IPS-20b (cell line): ENCODE results near the gene FAM184A.

ENCODE experiments used
- H3K27ac ChIP-seq: one replicate; pipeline ENCODE4 v1.5.1; 2013; ENCODE audit warnings: low read length
- H3K27me3 ChIP-seq: 2 replicates; pipeline ENCODE4 v1.6.1; 2013; ENCODE audit warnings: mild to moderate bottlenecking, low read length, inconsistent platforms; ENCODE audit not compliant: insufficient read depth
- H3K36me3 ChIP-seq: 2 replicates; pipeline ENCODE4 v1.6.1; 2013; ENCODE audit warnings: low read depth, mild to moderate bottlenecking, inconsistent platforms, low read length, moderate library complexity; ENCODE audit not compliant: insufficient read depth
- H3K4me1 ChIP-seq: 2 replicates; pipeline ENCODE4 v1.6.1; 2013; ENCODE audit warnings: mild to moderate bottlenecking, control low read depth, inconsistent platforms, low read length, moderate library complexity; ENCODE audit not compliant: insufficient read depth
- H3K4me3 ChIP-seq: 2 replicates; pipeline ENCODE4 v1.5.1; 2013; ENCODE audit warnings: mild to moderate bottlenecking, low read length, inconsistent platforms
- H3K9ac ChIP-seq: 2 replicates; pipeline ENCODE4 v1.6.1; 2013; ENCODE audit warnings: low read depth, mild to moderate bottlenecking, inconsistent platforms, low read length, moderate library complexity
- H3K9me3 ChIP-seq: 2 replicates; pipeline ENCODE4 v1.6.1; 2013; ENCODE audit warnings: mild to moderate bottlenecking, low read depth, low read length, inconsistent platforms; ENCODE audit not compliant: insufficient read depth

The FAM184A gene

DNA sequence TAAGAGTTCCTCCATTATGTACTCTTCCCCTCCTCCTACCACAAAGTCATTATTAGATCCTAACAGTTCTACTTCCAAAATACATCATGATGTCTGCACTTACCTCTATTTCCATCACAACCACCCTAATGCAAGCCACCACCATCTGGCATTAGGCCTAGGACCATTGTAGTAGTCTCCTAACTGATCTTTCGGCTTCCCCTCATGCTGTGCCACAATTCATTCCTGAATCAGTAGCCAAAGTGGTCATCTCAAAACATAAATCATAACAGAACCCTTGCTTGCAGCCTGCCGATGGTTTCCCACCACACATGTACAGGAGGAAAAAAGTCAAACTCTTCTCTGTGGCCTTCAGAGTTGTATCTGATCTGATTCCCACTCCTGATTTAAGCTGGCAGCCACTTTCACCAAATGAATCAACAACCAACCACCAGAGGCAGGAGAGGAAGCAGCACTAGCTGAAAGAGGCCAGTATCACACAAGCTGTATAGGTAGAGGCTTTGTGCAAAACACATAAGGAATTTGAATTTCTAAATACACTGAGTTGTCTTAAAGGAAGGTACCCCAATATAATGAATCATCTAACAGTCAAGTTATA lies 26.1 kb downstream of the FAM184A start:
- no peaks in the 10 kb centered on the region for H3K36me3 ChIP-seq
- H3K4me1 ChIP-seq: peaks cover 14% of the 10 kb centered on the region; the same call in 1 of the 2 replicates
- no peak overlapping the region for H3K9ac ChIP-seq
- H3K27ac ChIP-seq: no peak overlapping the region
- H3K4me3 ChIP-seq: no peak overlapping the region
- H3K9me3 ChIP-seq: no peaks in the 10 kb centered on the region
- no peaks in the 10 kb centered on the region for H3K27me3 ChIP-seq

DNA sequence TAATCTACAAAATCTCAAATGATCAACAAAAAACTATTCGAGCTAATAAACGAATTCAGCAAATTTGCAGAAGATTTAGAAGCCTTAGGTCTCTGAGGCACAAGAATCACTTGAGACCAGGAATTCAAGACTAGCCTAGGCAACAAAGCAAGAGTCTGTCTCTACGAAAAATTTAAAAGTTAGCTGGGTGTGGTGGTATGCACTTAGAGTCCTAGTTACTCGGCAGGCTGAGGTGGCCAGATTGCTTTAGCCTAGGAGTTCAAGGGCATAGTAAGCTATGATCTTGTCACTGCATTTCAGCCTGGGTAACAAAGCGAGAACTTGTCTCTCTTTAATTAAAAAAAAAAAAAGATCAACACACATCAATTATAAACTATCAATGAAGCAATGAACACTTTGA lies 34.2 kb downstream of the FAM184A start:
- Histone ChIP-seq H3K9ac (no peak overlapping the region), H3K9me3 (no peaks in the 10 kb centered on the region), H3K27me3 (no peaks in the 10 kb centered on the region), H3K4me1 (peaks cover 9% of the 10 kb centered on the region; the same call in 1 of the 2 replicates), H3K27ac (no peak overlapping the region), H3K4me3 (no peak overlapping the region), H3K36me3 (no peaks in the 10 kb centered on the region)

DNA sequence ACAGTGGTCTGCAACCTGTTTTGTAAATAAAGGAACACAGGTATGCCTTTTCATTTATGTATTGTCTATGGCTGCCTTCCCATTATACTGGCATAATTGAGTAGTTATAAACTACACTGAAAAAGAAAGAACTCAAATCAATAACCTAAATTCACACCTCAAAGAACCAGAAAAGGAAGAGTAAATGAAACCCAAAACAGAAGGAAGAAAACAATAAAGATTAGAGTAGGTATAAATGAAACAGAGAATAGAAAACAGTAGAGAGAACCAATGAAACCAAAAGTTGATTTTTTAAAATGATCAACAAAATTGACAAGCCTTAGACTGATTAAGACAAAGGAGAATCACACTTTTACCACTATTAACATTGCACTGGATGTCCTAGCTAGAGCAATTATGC lies 34.7 kb downstream of the FAM184A start:
- Histone ChIP-seq H3K9ac (no peak overlapping the region), H3K4me1 (peaks cover 9% of the 10 kb centered on the region; the same call in 1 of the 2 replicates), H3K27me3 (no peaks in the 10 kb centered on the region), H3K36me3 (no peaks in the 10 kb centered on the region), H3K9me3 (no peaks in the 10 kb centered on the region), H3K27ac (no peak overlapping the region), H3K4me3 (no peak overlapping the region)

DNA sequence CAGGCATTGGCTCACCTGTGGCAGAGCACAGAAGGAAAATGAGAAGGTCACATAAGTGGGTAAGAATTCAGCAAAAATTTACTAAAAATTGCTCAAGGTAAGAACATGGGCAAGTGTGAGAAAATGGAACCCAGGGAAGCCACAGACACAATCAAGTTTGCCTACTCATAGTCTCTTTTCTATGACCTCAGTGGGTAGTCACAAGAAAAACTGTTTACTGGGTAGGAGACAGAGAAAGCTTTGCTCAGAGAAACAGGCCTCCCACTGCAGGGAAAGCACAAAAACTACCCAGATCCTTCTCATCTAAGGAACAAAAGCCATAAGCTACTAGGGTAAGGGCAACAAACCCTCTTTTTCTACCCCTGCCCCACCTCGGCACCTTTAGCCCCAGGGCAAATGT lies 35.2 kb downstream of the FAM184A start:
- Histone ChIP-seq H3K4me1 (peaks cover 13% of the 10 kb centered on the region; the same call in 1 of the 2 replicates), H3K9me3 (no peaks in the 10 kb centered on the region), H3K4me3 (no peak overlapping the region), H3K9ac (no peak overlapping the region), H3K36me3 (no peaks in the 10 kb centered on the region), H3K27ac (no peak overlapping the region), H3K27me3 (no peaks in the 10 kb centered on the region)

DNA sequence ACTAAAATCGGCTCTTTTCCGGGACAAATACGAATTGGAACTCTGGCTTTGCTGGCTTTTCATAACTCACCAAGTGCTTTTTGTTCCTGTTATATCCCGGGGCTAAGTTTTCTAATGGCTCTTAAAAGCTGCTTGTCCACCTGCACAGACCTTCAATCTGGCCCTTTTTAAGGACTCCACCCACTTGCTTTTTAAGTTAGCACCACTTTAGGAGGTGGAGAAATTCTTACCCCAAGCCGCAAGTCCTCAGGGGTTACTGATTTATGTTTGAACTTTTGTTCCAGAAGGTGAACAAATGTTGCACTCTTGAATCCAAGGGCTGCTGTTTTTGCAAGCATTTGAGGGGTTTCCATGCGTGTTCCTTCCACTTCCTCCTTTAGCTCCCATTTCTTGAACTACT lies 37.8 kb downstream of the FAM184A start:
- no peak overlapping the region for H3K9ac ChIP-seq
- H3K27ac ChIP-seq: no peak overlapping the region
- peaks cover 29% of the 10 kb centered on the region for H3K4me1 ChIP-seq
- H3K9me3 ChIP-seq: no peaks in the 10 kb centered on the region
- no peak overlapping the region for H3K4me3 ChIP-seq
- no peaks in the 10 kb centered on the region for H3K36me3 ChIP-seq
- no peaks in the 10 kb centered on the region for H3K27me3 ChIP-seq

DNA sequence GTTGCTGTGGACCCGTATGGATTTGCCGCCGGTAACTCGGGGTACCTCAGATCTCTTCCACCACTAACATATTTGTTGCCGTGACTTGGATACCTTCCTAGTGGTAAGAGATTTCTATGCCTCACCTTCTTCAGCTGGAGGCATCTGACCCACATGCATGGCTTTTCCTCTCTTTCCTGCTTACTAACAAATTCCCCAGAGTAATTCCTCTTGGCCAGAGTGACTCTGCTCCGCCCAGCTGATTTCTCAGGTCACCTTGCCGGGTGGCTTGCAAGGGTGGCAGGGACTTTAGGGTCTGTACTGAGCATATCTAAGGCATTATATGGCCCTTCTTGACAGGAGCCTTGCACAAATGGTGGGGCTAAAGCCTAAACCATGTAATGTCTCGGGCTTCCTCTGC lies 38.2 kb downstream of the FAM184A start:
- no peaks in the 10 kb centered on the region for H3K9me3 ChIP-seq
- H3K27me3 ChIP-seq: no peaks in the 10 kb centered on the region
- no peak overlapping the region for H3K9ac ChIP-seq
- H3K4me3 ChIP-seq: no peak overlapping the region
- H3K4me1 ChIP-seq: peaks cover 31% of the 10 kb centered on the region
- no peak overlapping the region for H3K27ac ChIP-seq
- H3K36me3 ChIP-seq: no peaks in the 10 kb centered on the region

DNA sequence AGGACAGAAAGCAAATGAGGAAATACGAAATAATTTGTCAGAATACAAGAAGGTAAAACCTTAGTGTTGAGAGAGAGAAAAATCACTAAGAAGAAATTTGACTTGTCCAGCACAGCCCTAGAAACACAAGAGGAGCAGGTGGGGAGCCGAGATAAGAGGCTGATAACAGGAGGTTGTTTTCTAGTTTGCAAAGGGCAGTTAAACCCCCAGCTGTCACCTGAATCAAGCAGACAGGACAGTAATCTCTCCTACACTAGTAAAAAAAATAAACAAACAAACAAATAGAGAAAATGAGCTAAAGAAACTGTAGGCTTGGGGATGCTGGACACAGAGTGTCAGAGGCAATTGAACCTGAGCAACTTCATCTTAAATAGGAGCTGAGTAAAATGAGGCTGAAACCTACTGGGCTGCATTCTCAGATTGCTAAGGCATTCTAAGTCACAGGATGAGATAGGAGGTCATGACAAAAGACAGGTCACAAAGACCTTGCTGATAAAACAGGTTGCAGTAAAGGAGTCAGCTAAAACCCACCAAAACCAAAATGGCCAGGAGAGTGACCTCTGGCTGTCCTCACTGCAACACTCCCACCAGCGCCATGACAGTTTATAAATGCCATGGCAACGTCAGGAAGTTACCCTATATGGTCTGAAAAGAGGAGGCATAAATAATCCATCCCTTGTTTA lies 40.4 kb downstream of the FAM184A start:
- Histone ChIP-seq H3K27ac (peak overlapping the region; percentile 72), H3K36me3 (no peaks in the 10 kb centered on the region), H3K27me3 (no peaks in the 10 kb centered on the region), H3K4me1 (peaks cover 32% of the 10 kb centered on the region), H3K4me3 (peak overlapping the region; percentile 23; the same call in 1 of the 2 replicates), H3K9me3 (no peaks in the 10 kb centered on the region), H3K9ac (peak overlapping the region; percentile 72; the same call in 1 of the 2 replicates)

DNA sequence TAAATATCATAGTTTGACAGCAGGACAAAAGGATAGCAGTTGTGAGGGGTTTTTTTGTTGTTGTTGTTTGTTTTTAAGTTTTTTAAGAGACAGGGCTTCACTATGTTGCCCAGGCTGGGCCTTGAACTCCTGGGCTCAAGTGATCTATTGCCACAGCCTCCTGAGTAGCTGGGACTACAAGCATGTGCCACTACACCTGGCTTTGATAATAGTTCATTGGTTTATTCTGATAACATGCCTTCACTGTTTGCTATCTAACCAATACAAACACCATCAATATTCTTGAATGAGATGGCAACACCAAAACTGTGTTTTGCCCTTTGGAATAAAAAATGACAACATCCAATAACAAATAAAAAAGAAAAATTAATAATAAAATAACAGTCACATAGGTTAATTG lies 41.2 kb downstream of the FAM184A start:
- Histone ChIP-seq H3K4me3 (no peak overlapping the region), H3K27me3 (no peaks in the 10 kb centered on the region), H3K9me3 (no peaks in the 10 kb centered on the region), H3K9ac (no peak overlapping the region), H3K36me3 (no peaks in the 10 kb centered on the region), H3K27ac (no peak overlapping the region), H3K4me1 (peaks cover 32% of the 10 kb centered on the region)

DNA sequence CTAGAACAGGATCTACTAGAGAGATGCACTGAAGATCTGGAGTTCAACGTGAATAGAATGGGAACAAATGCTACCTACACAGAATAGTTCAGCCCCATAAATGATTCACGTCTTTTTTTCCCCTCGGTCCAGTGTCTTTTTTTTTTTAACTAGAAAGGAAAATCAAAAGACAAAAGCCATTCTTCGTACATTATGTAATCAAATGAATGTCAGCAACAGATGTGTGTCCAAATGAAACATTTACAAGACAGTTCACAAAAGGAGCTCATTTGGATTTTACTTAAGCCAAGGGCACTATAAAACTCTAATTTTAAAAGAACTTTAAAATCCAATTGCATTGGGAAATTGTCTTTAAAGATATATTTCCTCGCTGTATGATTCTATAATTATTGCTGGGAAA lies 42.4 kb downstream of the FAM184A start:
- Histone ChIP-seq H3K36me3 (no peaks in the 10 kb centered on the region), H3K9me3 (no peaks in the 10 kb centered on the region), H3K4me3 (peak overlapping the region; percentile 56), H3K27me3 (no peaks in the 10 kb centered on the region), H3K9ac (no peak overlapping the region), H3K27ac (no peak overlapping the region), H3K4me1 (peaks cover 32% of the 10 kb centered on the region)

DNA sequence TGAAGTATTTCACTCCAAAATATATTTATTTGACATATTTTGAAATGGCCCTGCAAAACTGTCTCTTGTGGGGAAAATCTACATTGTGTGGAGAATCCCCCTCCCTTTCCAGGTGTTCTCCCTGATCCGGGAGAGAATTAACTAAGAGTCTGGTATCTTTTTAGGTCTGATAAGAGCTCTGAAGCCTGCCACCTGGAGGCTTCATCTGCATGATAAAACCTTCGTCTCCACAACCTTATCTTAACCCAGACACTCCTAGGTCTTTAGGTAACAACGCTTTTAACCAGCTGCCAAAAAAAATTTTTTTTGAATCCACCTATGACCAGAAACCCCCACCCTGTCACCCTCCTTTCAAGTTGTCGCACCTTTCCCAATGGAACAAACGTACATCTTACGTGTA lies 43.0 kb downstream of the FAM184A start:
- H3K9ac ChIP-seq: peak overlapping the region; percentile 67; the same call in 1 of the 2 replicates
- peaks cover 32% of the 10 kb centered on the region for H3K4me1 ChIP-seq
- no peaks in the 10 kb centered on the region for H3K27me3 ChIP-seq
- no peaks in the 10 kb centered on the region for H3K9me3 ChIP-seq
- H3K4me3 ChIP-seq: peak overlapping the region; percentile 56
- no peaks in the 10 kb centered on the region for H3K36me3 ChIP-seq
- no peak overlapping the region for H3K27ac ChIP-seq

DNA sequence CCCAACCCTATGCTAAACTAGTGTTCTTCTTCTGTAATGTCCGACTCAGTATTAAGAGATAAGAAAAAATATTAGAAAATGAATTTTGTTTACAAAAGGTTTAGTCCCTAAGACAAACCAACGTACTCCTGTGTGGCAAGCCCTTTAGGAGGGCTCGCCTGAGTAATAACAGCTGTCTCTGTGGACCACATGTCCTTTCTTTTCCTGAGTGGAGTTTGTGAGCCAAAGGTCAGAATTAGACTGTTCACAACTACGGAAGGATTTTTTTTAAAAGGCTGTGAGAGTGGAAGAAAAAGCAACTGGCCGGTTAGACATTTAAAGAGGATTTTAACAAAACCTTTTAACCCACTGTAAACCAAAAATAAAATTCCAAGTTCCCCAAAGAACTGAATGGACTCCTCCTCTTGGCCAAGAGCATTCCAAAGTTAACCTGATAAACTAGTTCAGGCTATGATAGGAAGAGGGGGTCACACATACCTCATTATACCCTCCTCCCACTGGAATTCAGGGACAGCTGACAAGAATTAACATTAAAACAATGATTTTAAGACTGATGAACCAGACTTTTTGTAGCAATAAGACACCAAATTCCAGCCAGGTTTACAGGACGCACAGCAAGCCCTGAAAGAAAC lies 43.5 kb downstream of the FAM184A start:
- Histone ChIP-seq H3K9me3 (no peaks in the 10 kb centered on the region), H3K4me3 (peak overlapping the region; percentile 56), H3K4me1 (peaks cover 32% of the 10 kb centered on the region), H3K27ac (no peak overlapping the region), H3K36me3 (no peaks in the 10 kb centered on the region), H3K9ac (peak overlapping the region; percentile 67; the same call in 1 of the 2 replicates), H3K27me3 (no peaks in the 10 kb centered on the region)

DNA sequence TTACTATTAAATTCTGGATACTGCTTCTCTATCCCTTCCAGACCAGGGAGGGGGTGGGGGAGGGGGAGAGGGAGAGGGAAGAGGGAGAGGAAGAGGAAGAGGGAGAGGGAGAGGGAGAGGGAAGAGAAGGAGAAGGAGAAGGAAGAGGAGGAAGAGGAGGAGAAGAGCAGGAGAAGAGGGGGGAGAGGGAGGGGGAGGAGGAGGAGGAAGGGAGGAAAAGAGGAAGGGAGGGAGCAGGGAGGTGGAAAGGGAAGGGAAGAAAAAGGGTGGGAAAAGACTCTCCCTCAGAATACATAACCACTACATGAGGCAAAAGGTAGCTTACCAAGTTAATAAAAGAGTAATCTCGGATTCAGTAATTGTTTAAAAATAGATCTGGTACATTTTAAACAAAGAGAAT lies 46.0 kb downstream of the FAM184A start:
- Histone ChIP-seq H3K9ac (no peak overlapping the region), H3K36me3 (no peaks in the 10 kb centered on the region), H3K27me3 (peaks cover 6% of the 10 kb centered on the region; the same call in 1 of the 2 replicates), H3K9me3 (no peaks in the 10 kb centered on the region), H3K4me3 (no peak overlapping the region), H3K4me1 (peaks cover 28% of the 10 kb centered on the region), H3K27ac (no peak overlapping the region)
